Spleen (tissue), 11 donors: ENCODE results near the gene TRIO. TPM values are rescaled to one million over a fixed set of nuclear protein-coding genes. Genes with fewer than 3 reads are reported as not detected.
A peak's percentile ranks its signal among the peaks of the same experiment; 100 is the strongest.

Experiments used
- DNase-seq: peaks from one replicate; pipeline ENCODE4 v3.0.0-alpha.2; 2020
- H3K27ac ChIP-seq, 8 donors: fragments of 200-600 bp; sonication (generic) in 7 of 8; 1 replicate in 4 of 8; 2 replicates in 4 of 8; pipeline versions ENCODE4 v1.5.0 to v1.8.0; 2016 to 2021; ENCODE audit warnings: inconsistent platforms in 4 of 8, mild to moderate bottlenecking in 4 of 8, moderate library complexity in 1 of 8
- H3K27me3 ChIP-seq, 7 donors: fragments of 200-600 bp; sonication (generic) in 6 of 7; replicated peaks in 1 of 7; 1 replicate in 4 of 7; 2 replicates in 3 of 7; pipeline versions ENCODE4 v1.5.0 to v1.8.0; 2016 to 2021; ENCODE audit warnings: inconsistent platforms in 3 of 7, mild to moderate bottlenecking in 1 of 7
- H3K36me3 ChIP-seq, 6 donors: fragments of 200-600 bp; sonication (generic) in 5 of 6; 1 replicate in 4 of 6; 2 replicates in 2 of 6; pipeline versions ENCODE4 v1.5.0 to v1.8.0; 2016 to 2021; ENCODE audit warnings: inconsistent platforms in 2 of 6
- H3K4me1 ChIP-seq, 6 donors: fragments of 200-600 bp; sonication (generic) in 5 of 6; 1 replicate in 3 of 6; 2 replicates in 3 of 6; pipeline versions ENCODE4 v1.5.0 to v1.8.0; 2016 to 2021; ENCODE audit warnings: inconsistent platforms in 3 of 6
- H3K4me3 ChIP-seq, 8 donors: fragments of 200-600 bp; sonication (generic) in 7 of 8; 1 replicate in 4 of 8; 2 replicates in 4 of 8; pipeline versions ENCODE4 v1.5.0 to v1.8.0; 2016 to 2021; ENCODE audit warnings: inconsistent platforms in 4 of 8, mild to moderate bottlenecking in 4 of 8, moderate library complexity in 2 of 8
- H3K9me3 ChIP-seq, 8 donors: fragments of 200-600 bp; sonication (generic) in 7 of 8; 1 replicate in 4 of 8; 2 replicates in 4 of 8; pipeline versions ENCODE4 v1.5.0 to v1.8.0; 2016 to 2021; ENCODE audit warnings: inconsistent platforms in 4 of 8
- POLR2A ChIP-seq, 3 donors: fragments of 450-650 bp; IDR thresholded peaks; one replicate each; pipeline ENCODE4 v1.5.1; 2017; ENCODE audit warnings: antibody characterized with exemption in 3 of 3, mild to moderate bottlenecking in 1 of 3
- POLR2AphosphoS5 ChIP-seq, 3 donors: sonication (generic); formaldehyde crosslinking; IDR thresholded peaks; one replicate each; pipeline ENCODE4 v1.5.1; 2017; ENCODE audit warnings: antibody characterized with exemption in 3 of 3
- WGBS, 5 donors: extraction: QIAGEN DNeasy Blood & Tissue Kit in 3 of 5; methylation state at CpG; one replicate each; pipeline versions ENCODE4 v1.1.5 to v1.1.7; 2013 to 2018; 5-methylcytosine and 5-hydroxymethylcytosine counted together
- intact Hi-C: fragments of 100-400 bp; cut with DNase I; formaldehyde crosslinking; loops from one replicate; pipeline ENCODE4 v1.15.0; 2023; ENCODE audit warnings: low total_unique reads
- polyA plus RNA-seq, 3 donors: library from polyadenylated mRNA; stranded (reverse); fragments of 200-250 nt; gene quantifications; one replicate each; pipeline ENCODE4 v1.2.1, GENCODE V29; 2013
- total RNA-seq, 7 donors: library from RNA; depleted of rRNA in 3 of 7; stranded (reverse); fragments of >200 nt in 3 of 7; fragmentation: NEBNext Ultra II Directional in 4 of 7; extraction: Animal tissue kit (Norgen Biotek cat#: 25700) in 4 of 7; gene quantifications; one replicate each; pipeline versions ENCODE4 v1.1.0 to v1.2.1, GENCODE V29; 2016 to 2021
- TF ChIP-seq, protein P1 (sequence below), 11 experiments: fragments of 200-600 bp in 7 of 11; fragments of 450-650 bp in 4 of 11; sonication (generic) in 4 of 11; IDR thresholded peaks in 8 of 11; conservative IDR thresholded peaks in 3 of 11; 1 replicate in 7 of 11; 2 replicates in 4 of 11; pipeline versions ENCODE4 v1.4.0 to v1.8.0; 2016 to 2021; ENCODE audit warnings: antibody characterized with exemption in 11 of 11, inconsistent platforms in 4 of 11, mild to moderate bottlenecking in 1 of 11
- donor health status: healthy with polysubstance abuse.
- donor health status: DM: no; HTN: no; CAD: no; lungs with moderate emphysema.
- donor health status: DM: no; HTN: no; CAD: no.
- donor health status: Bipolar disorder and iron deficiency.
- donor health status: healthy.
- donor health status: DM: no; HTN: no; CAD: no.
- donor health status: DM: yes; HTN: yes; CAD: no.

The TRIO gene
- total and polyA plus RNA-seq, 10 donors: 21.5 to 280 (median 190) TPM

GRCh38 chr5:14364096-14364495 is 221.0 kb downstream of the TRIO start:
- peaks cover 2 to 99% (median 74%) of the 10 kb centered on the region in 6 donors for H3K36me3 ChIP-seq
- intact Hi-C loops: loop anchor here (10.0 kb wide), 1 partner anchor 281 kb away; no protein-coding TSS in a partner anchor
- no peaks in the 10 kb centered on the region for H3K9me3 ChIP-seq
- H3K27me3 ChIP-seq: no peaks in the 10 kb centered on the region
- no peak overlapping the region for H3K27ac ChIP-seq
- no peak overlapping the region for H3K4me3 ChIP-seq
- peaks cover 0 to 13% (median 0%) of the 10 kb centered on the region in 6 donors for H3K4me1 ChIP-seq
- TF ChIP-seq POLR2A (IDR thresholded peaks at IDR 0.05) (no peak), POLR2AphosphoS5 (IDR thresholded peaks at IDR 0.05) (no peak)
- TF ChIP-seq, protein P1, sequence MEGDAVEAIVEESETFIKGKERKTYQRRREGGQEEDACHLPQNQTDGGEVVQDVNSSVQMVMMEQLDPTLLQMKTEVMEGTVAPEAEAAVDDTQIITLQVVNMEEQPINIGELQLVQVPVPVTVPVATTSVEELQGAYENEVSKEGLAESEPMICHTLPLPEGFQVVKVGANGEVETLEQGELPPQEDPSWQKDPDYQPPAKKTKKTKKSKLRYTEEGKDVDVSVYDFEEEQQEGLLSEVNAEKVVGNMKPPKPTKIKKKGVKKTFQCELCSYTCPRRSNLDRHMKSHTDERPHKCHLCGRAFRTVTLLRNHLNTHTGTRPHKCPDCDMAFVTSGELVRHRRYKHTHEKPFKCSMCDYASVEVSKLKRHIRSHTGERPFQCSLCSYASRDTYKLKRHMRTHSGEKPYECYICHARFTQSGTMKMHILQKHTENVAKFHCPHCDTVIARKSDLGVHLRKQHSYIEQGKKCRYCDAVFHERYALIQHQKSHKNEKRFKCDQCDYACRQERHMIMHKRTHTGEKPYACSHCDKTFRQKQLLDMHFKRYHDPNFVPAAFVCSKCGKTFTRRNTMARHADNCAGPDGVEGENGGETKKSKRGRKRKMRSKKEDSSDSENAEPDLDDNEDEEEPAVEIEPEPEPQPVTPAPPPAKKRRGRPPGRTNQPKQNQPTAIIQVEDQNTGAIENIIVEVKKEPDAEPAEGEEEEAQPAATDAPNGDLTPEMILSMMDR (IDR thresholded peaks at IDR 0.05 in 8 of 11, conservative IDR thresholded peaks at IDR 0.05 in 3 of 11): no peak
- DNase-seq: no peak
- WGBS, 5 donors: 47 to 72% (median 64%) methylated on average over 1 of the region's 1 CpG

DNA sequence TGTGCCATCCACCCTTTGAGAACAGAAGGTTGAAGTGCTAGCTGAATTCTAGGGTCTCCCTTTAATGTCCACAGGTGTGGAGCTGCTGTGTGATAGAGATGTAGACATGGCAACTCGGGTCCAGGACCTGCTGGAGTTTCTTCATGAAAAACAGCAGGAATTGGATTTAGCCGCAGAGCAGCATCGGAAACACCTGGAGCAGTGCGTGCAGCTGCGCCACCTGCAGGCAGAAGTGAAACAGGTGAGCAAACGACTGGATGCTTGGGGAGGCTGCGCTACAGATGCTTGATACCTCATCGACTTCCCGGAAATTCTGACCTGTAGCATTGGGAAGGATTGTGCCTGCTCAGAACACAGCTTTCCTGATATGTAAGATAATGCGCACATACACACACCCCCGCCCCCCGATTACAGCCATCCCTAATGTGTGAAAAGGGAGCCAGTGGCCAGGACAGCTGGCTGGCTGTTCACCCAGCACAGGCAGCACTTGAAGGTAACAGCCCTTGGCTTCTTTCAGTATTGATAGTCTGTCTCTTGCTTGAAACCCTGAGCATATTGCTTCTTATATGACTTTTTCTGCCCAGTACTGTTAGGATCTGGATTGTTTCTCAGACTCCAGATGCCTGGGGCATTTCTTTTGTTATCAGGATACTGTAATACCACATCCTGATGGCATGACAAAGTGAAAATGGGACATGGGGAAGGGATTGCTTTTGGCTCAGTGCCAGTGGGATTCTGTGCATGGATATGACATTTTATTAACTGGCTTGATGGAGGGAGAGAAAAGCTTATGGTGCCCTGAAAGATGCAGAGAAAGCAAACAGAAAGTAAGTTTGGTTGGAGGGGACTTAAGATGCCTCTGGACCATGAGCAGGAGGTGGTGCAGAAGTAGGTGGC is 221.7 kb downstream of the TRIO start:
- Histone ChIP-seq H3K27ac (no peak overlapping the region), H3K4me1 (peaks cover 0 to 13% (median 0%) of the 10 kb centered on the region in 6 donors), H3K4me3 (no peak overlapping the region), H3K36me3 (peaks cover 2 to 99% (median 75%) of the 10 kb centered on the region in 6 donors), H3K9me3 (no peaks in the 10 kb centered on the region), H3K27me3 (no peaks in the 10 kb centered on the region)
- TF ChIP-seq, protein P1 (IDR thresholded peaks at IDR 0.05 in 8 of 11, conservative IDR thresholded peaks at IDR 0.05 in 3 of 11): peak in 6 of 11 experiments; percentile 22 to 47 (median 46)
- TF ChIP-seq POLR2A (IDR thresholded peaks at IDR 0.05) (no peak), POLR2AphosphoS5 (IDR thresholded peaks at IDR 0.05) (peak in 1 of 3 donors; percentile 16)
- no peak for DNase-seq
- intact Hi-C loops: loop anchor here (10.0 kb wide), 1 partner anchor 280 kb away; no protein-coding TSS in a partner anchor
- WGBS, 5 donors: 88 to 93% (median 88%) methylated on average over 12 of the region's 12 CpGs

- H3K9me3 ChIP-seq: no peaks in the 10 kb centered on the region
- 56 to 78% (median 65%) methylated on average over 2 of the region's 2 CpGs for WGBS, 5 donors
- H3K4me1 ChIP-seq: peaks cover 0 to 13% (median 0%) of the 10 kb centered on the region in 6 donors
- DNase-seq: no peak
- peaks cover 2 to 99% (median 74%) of the 10 kb centered on the region in 6 donors for H3K36me3 ChIP-seq
- H3K4me3 ChIP-seq: no peak overlapping the region
- TF ChIP-seq POLR2AphosphoS5 (IDR thresholded peaks at IDR 0.05) (no peak), POLR2A (IDR thresholded peaks at IDR 0.05) (no peak)
- TF ChIP-seq, protein P1 (IDR thresholded peaks at IDR 0.05 in 8 of 11, conservative IDR thresholded peaks at IDR 0.05 in 3 of 11): no peak
- no peaks in the 10 kb centered on the region for H3K27me3 ChIP-seq
- H3K27ac ChIP-seq: no peak overlapping the region
- intact Hi-C loops: loop anchor here (10.0 kb wide), 1 partner anchor 279 kb away; no protein-coding TSS in a partner anchor
Measured at GRCh38 chr5:14365831-14366430, 222.8 kb downstream of the TRIO start.
